Renal pelvis (tissue), 4 donors: ENCODE results near the gene LRRC42. TPM values are rescaled to one million over a fixed set of nuclear protein-coding genes. Genes with fewer than 3 reads are reported as not detected.
"Not testable (repeated sequence)": the region's sequence is repeated elsewhere in the genome, so short reads cannot be mapped to it uniquely, and the experiment has no call there.

Experiments used
- DNase-seq: peaks from one replicate; pipeline ENCODE4 v3.0.0-alpha.2; 2013
- polyA plus RNA-seq, 3 donors: library from polyadenylated mRNA; unstranded; fragments of 120-200 nt; gene quantifications; one replicate each; pipeline ENCODE4 v1.2.1, GENCODE V29; 2013; ENCODE audit not compliant: insufficient read length in 3 of 3

The LRRC42 gene
- polyA plus RNA-seq, 3 donors = 40.8 to 44.8 (median 42.4) TPM

DNA sequence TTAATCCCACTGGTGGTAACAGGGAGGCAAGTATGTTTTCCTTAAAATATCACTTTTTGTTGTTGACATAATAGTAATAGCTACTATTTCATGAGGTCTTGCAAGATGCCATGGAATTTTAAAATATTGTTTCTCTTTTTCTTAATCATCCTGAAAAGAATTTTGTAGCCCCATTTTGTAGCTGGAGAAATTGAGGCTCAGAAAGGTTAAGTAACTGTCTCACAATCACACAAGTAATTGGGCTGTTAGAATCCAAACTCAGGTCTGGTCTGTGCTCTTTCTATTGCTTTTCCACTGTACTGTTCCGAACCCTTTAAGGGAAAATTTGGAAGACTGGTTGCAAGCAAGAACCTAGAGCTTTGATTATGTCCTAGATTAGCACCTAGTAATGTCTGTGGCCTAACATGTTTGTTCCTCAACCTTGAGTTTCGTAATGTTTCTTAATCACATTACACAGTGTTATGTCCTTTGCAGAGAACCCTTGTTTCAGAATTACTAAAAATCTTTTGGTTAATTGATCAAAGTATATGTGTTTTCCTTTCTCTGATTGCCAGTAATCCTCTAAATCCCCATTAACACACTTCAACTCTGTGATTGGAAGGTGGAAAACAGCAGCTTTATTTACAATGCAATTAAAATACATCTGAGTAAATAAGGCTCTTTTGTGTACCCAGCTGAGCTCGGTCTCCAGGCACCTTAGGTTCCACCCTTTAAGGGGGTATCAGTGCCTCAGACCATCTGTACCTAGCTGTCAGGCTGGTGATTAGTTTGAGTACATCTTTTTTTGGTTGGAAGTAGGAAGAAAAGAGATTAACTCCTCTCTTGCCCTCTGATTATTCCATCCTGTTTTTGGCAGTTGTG, 10.4 kb downstream of the LRRC42 start:
- no peak for DNase-seq

DNA sequence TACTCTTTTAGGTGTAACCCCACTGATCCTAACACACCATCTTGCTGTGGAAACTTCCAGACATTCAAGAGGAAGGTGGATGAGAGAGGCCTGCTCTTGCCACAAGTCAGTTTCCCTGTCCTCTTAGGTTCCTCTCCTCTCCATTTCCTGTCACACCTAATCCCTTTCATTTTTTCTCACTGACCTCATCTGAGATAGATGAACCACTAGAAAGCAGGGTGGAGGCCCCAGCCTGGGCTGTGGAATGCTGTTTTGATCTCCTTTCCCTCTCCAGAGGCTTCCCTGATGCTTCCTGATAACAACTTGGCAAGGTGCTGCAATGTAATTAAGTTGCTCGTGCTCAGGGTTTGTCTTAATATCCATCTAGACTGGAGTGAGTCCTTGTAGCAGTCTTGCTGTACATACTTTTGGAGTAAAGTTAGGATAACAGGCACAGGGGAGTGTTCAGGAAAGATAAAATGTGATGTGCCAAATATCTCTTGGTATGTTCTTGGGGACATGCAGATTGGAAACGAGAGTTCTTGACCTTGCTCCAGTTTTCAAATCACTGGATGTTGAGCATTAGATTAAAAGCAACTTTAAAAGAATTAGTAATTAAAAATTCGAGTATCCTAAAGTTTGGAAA, 11.2 kb downstream of the LRRC42 start:
- no peak for DNase-seq

DNA sequence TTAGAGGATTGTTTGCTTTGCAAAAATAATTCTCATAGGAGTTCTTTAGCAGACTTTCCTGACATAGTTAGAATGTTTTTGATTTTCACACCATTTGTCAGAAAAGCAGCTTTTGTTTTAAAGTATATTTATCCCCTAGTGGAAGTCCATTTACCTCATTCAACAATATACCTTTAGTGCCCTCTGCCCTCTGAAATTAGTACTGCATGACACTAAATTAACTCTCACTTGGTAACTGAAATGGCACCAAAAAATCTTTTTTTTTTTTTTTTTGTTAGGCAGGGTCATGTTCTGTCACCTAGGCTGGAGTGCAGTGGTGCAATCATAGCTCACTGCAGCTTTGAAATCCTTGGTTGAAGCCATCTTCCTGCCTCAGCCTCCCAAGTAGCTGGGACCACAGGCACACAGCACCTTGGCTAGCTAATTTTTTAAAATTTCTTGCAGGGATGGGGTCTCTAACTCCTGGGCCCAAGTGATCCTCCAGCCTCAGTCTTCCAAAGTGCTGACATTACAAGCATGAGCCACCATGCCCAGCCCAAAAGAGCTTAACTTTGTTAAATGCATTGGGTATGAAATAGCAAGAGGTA, 13.6 kb downstream of the LRRC42 start:
- no peak for DNase-seq

GRCh38 chr1:53962395-53962794, 16.2 kb downstream of the LRRC42 start:
- DNase-seq = no peak

- DNase-seq = no peak
These were observed 17.3 kb downstream of the LRRC42 start for GRCh38 chr1:53963460-53963859.

GRCh38 chr1:53964109-53964508, 18.0 kb downstream of the LRRC42 start:
- no peak for DNase-seq

- no peak for DNase-seq
These were observed 20.6 kb downstream of the LRRC42 start for GRCh38 chr1:53966794-53967193.

- no peak for DNase-seq
These were observed 21.4 kb downstream of the LRRC42 start for GRCh38 chr1:53967409-53968124.

DNA sequence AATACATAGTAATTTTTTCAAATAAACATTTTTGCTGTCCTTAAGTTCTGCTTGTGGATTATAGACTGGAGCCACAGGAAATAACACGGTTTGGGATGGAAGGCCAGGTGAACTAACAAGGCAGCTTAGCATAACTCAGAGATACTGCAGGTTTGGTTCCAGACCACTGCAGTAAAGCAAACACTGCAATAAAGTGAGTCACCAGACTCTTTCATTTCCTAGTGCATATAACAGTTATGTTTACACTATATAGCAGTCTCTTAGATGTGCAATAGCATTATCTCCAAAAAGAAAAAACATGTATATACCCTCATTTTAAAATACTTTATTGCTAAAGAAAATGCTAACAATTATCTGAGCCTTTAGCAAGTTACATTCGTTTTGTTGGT, 22.0 kb downstream of the LRRC42 start:
- DNase-seq = no peak

- DNase-seq = not testable (repeated sequence)
These were observed 23.2 kb downstream of the LRRC42 start for GRCh38 chr1:53969323-53969722.

- DNase-seq = no peak
These were observed 25.6 kb downstream of the LRRC42 start for GRCh38 chr1:53971718-53972117.

DNA sequence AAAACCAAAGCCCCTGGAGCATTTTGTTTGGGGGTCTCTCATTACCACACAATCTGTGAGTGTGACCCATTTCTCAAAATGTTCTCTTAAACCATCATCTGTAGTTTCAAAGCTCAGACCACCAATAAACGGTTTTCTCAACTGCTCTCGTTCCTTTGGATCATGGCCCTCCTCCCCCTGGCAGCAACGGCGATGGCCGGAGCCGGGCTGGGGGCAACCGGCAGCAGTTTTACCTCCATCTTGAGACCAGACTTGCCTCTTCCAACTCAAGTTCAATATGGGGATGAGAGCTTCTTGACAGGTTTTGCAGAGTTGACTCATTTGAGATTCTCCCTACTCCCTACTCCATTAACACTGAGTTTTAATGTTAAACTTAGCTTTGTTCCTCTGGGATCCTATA, 29.7 kb downstream of the LRRC42 start:
- no peak for DNase-seq

DNA sequence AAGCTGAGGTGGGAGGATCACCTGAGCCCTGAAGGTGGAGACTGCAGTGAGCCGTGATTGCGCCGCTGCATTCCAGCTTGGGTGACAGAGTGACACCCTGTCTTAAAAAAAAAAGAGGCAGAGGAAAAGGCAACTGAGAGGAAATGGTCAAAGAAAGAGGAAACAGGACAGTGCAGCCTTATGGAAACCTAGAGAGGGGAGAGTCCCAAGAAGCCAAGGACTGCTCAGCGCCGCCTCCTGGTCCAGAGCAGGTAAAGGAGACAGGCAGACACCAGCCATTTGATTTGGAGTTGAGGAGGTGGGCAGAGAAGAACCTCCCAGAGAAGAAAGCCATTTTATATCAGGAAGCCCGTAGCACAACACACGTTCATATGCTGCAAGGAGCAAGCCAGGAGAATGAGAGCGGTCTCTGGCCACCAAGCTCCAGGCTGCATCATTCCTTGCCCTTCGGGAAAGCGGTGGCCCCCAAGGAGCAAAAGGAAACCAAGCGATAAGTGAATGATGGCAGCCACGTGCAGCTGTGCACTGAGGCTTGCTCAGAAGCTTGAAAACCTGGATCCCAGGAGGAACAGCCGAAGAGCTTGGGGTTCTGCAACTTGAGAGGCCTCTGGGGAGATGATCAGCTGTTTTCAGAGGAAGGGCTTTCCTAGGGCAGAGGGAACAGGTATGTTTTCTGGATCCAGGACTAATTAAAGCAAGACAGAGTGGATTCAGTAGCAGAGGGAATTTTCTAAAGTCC, 33.7 kb downstream of the LRRC42 start:
- peak; percentile 22 for DNase-seq

DNA sequence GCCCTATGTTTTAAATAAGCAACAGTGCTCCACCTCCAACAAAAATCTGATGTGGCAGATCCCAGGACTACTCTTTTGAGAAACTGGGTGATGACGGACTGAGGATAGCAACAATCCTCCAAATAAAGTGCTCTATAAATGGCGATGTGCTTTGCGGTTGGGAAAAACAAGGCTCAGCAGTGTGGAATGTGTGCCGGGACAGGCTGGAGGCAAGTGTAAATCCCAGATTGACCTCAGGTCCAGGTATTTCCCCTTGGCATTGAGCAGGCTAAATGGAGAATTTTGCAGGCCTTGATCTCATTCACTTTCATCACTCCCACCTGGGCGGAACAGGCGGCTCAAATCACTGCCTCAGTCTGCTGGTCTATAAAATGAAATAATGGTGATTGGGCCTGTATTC, 35.1 kb downstream of the LRRC42 start:
- DNase-seq = no peak

GRCh38 chr1:53982034-53982762, 36.0 kb downstream of the LRRC42 start:
- peak; percentile 45 for DNase-seq

DNA sequence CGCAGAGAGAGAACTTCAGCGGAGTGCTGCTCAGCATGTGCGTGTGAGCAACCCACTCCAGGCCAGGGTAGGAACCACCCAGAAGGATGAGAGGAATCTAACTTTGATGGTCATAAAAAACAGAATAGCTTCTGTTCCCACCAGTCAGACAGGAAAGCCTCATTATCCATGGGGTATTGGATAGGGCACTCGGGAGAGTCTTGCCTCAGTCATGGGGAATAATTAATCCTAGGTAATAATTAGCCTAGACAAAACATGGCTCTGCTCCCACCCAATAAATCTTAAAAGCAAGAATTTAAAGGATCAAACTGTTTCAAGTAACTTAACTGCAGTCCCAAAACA, 36.6 kb downstream of the LRRC42 start:
- peak; percentile 54 for DNase-seq

- DNase-seq = no peak
These were observed 38.6 kb downstream of the LRRC42 start for GRCh38 chr1:53984726-53985125.

DNA sequence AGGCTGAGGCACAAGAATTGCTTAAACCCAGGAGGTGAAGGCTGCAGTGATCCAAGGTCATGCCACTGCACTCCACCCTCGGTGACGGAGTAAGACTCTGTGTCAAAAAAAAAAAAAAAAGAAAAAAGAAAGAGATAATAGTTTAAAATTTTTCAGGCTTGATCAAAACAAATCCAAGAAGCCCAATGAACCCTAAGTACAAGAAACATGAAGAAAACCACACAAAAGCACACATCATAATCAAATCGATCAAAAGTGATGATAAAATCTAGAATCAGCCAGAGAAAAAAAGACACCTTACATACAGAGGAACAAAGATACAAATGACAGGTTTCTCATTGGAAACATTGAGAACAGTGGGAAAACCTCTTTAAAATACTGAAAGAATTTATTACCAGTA, 40.3 kb downstream of the LRRC42 start:
- DNase-seq = no peak

DNA sequence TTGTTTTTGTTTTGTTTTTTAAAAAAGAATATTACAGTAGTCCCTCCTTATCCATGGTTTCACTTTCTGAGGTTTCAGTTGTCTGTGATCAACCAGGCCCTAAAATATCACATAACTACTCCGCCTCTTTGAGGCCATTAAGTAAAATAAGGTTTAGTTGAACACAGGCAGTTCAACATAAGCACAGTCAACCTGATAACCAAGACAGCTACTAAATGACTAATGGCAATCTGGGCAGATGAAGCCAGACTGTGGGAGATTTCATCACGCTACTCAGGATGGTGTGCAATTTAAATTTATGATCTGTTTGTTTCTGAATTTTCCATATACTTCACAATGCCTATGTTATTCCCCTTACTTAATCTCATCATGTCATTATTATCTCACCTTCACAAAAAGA, 41.7 kb downstream of the LRRC42 start:
- DNase-seq = no peak

DNA sequence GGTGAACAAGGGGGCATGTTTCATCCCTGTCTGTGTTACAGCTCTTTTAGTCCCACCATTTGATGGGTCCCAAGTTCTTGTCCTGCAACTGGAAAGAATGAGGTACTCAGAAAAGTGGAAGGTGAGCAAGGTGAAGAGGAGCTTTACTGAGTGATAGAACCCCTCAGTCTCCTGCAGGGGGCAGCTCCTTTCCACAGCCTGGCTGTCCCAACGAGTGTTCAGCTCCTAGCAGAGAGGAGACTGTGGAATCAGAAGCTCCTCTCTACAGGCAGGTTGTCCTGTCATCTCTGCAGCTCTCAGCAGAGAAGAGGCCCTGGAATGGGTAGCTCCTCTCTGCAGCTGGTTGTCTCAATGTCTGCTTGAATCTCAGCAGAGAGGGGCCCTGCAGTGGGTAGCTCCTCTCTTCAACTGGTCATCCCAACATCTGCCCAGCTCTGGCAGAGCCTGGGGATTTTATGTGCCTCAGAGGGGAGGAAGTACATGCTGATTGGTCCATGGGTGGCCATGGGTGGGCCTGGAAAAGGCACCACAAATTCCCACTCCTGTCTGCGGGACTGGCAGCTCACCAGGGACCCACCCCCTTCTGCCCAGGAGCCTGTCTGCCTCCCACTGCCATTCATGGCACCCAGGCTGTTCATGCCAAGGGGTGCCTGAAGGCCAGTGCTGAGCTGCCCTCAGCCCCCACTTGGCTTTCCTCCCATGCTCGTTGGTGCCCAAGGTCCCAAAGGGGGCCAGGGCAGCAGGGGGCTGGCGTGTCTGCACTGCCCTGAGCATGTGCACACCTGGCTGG, 46.1 kb downstream of the LRRC42 start:
- no peak for DNase-seq
